Inflammatory macrophage (primary cell): Measurements from ENCODE around the gene CASQ1.
A peak's percentile ranks its signal among the peaks of the same experiment; 100 is the strongest.

ENCODE experiments used
- DNase-seq, 2 donors: peaks; one replicate each; pipeline ENCODE4 v3.0.0-alpha.2; 2020 to 2022
- total RNA-seq, 18 experiments: gene quantifications; one replicate each; lab custom pipeline; 2026; ENCODE audit warnings: mixed read lengths in 6 of 18, inconsistent platforms in 2 of 18; lab: John Stamatoyannopoulos, UW

Gene CASQ1
- 0 to 0.37 (median 0.06) reads per million in 18 experiments for total RNA-seq

- no peak for DNase-seq
Observed at GRCh38 chr1:160189649-160190625, at the start of gene CASQ1. CASQ1 (plus strand) TSS chr1:160190575; CDS start chr1:160190752, 177 bp downstream.

- DNase-seq = peak; percentile 78 to 87
Observed at GRCh38 chr1:160143695-160144094, 46.7 kb upstream of the CASQ1 start.

GRCh38 chr1:160144921-160145320 is 45.5 kb upstream of the CASQ1 start:
- DNase-seq = no peak

- no peak for DNase-seq
Observed at GRCh38 chr1:160146107-160146506, 44.3 kb upstream of the CASQ1 start.

- no peak for DNase-seq
Observed at GRCh38 chr1:160148121-160148520, 42.3 kb upstream of the CASQ1 start.

- DNase-seq = no peak
Observed at GRCh38 chr1:160149233-160149632, 41.1 kb upstream of the CASQ1 start.

GRCh38 chr1:160149716-160150115 is 40.7 kb upstream of the CASQ1 start:
- DNase-seq = no peak

GRCh38 chr1:160151303-160151702 is 39.1 kb upstream of the CASQ1 start, which contains the start of gene ATP1A4:
ATP1A4 (plus strand) TSS chr1:160151603; CDS start chr1:160152041, 438 bp downstream.
- no peak for DNase-seq

GRCh38 chr1:160154790-160155189 is 35.6 kb upstream of the CASQ1 start:
- DNase-seq = peak; percentile 48

GRCh38 chr1:160156361-160156760 is 34.0 kb upstream of the CASQ1 start:
- DNase-seq = no peak

- DNase-seq = no peak
Observed at GRCh38 chr1:160157174-160157573, 33.2 kb upstream of the CASQ1 start.

GRCh38 chr1:160158031-160158430 is 32.3 kb upstream of the CASQ1 start:
- DNase-seq = no peak

- no peak for DNase-seq
Observed at GRCh38 chr1:160158534-160158933, 31.8 kb upstream of the CASQ1 start.

- no peak for DNase-seq
Observed at GRCh38 chr1:160159846-160160245, 30.5 kb upstream of the CASQ1 start.

- DNase-seq = peak; percentile 31 to 67
Observed at GRCh38 chr1:160161965-160162705, 28.2 kb upstream of the CASQ1 start.

GRCh38 chr1:160162931-160163330 is 27.4 kb upstream of the CASQ1 start:
- DNase-seq = peak; percentile 66 to 69

- DNase-seq = peak; percentile 23 to 42
Observed at GRCh38 chr1:160163615-160164014, 26.8 kb upstream of the CASQ1 start.

GRCh38 chr1:160164121-160164520 is 26.3 kb upstream of the CASQ1 start:
- no peak for DNase-seq

- peak; percentile 77 to 88 for DNase-seq
Observed at GRCh38 chr1:160166166-160166868, 24.1 kb upstream of the CASQ1 start.

GRCh38 chr1:160167056-160167455 is 23.3 kb upstream of the CASQ1 start:
- no peak for DNase-seq

- peak; percentile 15 to 24 for DNase-seq
Observed at GRCh38 chr1:160167580-160167979, 22.8 kb upstream of the CASQ1 start.

- peak in 1 of 2 donors; percentile 14 for DNase-seq
Observed at GRCh38 chr1:160168016-160168415, 22.4 kb upstream of the CASQ1 start.
